NCI-H1436 (cell line): Measurements from ENCODE around the gene DAPK1.

Source experiments
- DNase-seq: peaks from one replicate; lab custom pipeline; 2025; lab: John Stamatoyannopoulos, UW

Gene DAPK1

DNA sequence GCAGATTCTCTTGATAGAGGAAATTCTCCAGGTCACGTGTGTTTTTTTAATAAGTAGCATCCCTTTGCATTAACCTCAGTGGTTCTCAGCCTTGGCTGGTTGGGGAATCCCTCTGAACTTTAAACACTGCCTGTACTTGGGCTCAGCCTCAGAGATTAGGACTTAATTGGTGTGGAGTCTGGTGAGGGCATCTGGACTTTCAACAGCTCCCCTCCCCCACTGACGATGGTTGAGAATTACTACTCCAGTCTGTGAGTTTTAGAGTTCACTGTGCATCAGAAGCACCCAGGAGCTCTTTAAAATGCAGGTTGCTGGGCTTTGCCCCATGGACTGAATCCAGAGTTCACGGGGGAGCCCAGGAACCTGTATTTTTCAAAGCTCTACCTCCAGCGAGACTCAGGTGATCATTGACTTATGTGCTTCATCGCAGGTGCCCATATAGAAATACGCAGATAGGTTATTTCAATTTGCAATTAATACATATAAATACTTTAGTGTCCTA, 71.4 kb downstream of the DAPK1 start:
- no peak for DNase-seq

DNA sequence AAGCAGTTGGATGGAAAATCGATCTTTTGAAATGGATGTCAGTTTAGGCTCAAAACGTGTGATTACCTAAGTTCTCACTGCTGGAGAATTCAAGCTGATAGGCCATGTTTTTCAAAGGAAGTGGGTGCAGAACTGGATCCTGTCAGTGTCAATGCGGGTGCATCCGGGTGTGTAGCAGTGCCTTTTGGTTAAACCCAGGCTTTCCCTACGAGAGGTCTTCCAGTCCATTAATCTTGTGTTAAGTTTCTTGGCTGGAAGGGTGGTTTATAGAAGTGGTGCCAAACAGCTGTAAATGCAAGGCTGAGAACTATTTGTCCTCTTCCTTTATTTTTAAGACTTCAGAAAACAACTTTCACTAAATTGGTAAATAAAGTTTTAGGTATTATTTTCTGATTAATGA, 71.9 kb downstream of the DAPK1 start:
- DNase-seq: no peak

DNA sequence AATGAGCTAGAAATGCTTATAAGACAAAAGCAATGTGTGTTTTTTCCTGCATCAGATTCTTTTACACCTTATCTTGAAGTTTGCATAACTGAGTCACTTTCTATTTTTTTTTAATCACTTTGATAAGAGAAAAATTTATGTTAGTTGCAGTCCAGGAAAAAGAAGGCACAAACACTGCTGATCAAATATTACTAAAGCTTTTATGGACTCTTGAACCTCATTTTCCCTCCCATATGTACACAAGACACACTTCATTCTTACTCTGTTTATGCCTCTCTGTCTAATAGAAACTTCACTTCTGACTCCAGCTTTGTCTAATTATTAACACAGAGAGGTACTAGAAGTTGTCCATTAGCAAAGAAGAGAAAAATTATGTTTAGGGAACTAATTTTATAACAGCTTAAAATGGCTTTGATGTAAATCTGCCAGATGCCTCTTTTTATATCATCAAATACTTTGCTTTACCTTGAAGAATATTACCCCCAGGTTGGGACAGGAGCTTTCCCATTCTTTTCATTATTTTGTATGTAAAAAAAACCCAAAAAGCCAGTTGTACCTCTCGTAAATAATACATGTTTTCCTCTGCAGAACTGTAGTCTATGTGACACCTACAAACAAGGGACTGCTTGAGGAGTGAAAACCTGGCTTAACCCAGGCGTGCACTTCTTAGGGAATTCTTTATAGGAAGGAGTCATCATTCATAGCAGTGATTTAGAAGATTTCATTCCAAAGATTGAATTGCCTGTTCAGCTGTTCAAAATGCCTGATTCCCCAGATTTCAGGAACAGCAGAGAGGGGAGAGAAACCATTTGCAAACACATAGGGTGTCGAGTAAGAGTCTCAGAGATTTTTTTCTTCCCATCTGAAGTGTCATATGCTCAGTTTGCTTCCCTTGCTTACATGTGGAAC, 72.6 kb downstream of the DAPK1 start:
- no peak for DNase-seq

DNA sequence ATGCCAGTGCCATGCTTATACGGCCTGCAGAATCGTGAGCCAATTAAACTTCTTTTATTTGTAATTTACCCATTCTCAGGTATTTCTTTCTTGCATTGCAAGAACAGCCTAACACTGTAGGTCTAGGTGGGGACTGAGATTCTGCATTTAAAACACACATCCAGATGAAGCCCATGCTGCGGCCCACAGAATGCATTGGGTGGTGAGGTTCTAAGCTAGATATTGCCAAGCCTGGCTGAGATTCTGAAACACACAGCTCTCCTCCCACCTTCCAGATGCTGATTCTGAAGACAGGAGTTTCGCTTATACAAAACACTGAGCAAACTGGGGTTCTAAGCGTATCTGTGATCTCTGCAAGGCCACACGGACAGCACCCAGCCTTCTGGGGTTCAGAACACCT, 75.1 kb downstream of the DAPK1 start:
- DNase-seq: no peak

DNA sequence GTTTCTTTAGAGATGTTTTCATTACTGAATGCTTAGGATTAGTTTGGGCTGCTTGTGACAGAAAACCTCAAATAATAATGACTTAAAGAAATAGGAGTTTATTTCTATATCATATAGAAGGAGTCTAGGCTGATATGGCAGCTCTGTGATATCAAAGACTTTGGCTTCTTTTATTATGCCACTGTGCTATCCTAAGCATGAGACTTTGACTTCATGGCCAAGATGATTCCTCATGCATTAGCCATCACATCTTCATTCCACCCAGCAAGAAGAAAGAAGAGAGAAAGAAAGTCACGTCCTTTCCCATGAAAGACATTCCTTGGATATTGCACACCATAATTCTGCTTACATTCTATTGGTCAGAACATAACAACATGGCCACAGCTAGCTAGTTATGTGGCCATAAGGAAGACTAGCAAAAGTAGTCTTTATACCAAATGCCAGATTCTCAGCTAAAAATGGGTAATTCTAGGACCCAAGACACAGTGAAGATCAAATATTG, 76.2 kb downstream of the DAPK1 start:
- DNase-seq: no peak

DNA sequence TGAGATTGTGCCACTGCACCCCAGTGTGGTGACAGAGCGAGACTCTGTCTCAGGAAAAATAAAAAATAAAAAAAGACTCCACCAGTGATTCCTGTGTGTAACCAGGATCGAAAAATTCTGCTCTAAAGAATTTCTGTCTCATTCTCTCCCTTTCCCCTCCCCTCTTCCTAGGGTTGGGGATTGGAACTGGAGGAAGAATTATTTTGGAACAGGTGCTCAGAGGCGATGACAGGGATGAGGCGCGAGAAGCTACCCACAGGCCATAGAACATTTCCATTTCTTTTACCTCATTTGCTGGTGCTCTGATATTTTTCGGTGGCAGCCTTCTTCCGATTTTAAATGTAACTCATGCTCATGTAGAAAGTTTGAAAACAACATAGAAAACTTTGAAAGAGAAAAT, 80.1 kb downstream of the DAPK1 start:
- DNase-seq: no peak

DNA sequence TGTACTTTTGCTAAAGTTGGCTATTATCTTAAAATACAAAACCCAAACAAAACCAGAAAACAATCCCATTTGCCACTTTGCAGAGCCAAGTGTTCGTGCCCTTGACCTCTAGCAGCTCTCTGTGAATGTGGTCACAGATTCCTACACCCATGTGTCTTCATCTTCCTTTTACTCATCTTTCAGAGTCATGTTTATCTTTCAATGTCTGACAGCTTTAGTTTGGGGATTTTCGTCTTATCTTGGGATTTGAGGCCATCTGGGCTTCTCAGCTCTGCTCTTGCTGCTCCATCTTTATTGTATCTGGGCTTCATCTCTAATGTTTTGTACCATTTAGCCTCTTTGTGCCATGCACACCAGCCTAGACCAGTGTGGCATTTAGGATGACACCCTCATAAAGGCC, 81.0 kb downstream of the DAPK1 start:
- DNase-seq: no peak

DNA sequence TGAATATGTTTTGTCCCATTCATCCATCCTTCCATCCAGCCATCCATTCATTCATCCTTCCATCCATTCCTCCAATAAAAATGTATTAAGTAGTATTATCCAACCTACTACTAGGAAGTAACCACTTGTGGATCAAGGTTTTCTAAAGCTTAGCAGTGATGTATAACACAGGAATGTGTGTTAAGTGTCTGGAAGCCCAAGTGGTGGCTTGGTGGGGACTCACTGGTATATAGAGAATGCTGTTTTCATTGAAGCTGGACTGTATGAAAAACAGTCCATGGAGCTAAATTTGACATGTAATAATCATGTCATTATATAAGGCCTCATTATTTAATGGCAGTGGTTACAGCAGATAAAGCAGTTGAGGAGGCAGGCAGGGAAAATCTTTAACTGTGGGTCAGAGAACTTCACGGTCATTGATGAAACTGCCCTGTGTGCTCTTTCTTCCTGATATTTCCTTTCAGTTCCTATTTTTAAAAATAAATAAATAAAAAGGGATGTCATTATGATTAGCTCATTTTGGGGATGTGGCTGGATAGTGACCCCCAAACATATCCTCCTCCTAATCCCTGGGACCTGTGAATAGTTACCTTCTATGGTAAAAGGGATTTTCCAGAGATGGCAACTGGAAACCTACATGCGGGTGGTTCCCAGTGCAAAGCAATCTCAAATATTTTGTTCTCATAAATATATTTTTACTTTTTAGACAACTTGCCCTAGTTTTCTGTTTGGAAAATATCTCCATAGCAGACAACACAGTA, 82.3 kb downstream of the DAPK1 start:
- no peak for DNase-seq

DNA sequence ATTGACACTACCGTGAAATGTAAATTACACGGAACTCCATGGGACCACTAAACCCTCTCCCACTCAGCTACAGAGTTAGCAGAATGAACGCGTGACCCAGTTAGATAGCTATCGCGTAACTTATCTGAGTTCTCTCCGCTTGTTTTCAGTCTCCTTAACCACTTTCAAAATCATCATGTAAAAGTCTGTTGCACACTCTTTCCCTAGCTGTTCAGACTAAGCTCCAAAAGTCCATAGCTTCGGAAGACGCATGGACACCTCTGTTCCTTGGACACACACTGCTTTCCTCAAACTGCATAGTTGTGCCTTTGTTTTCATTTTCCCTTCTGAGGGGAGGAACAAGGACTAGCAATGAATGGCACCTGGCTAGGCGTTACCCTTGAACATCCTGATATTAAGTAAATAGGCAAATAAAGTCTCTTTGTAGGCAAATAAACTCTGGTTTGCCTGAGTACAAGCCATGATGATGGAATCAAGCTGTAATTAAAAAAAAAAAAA, 83.3 kb downstream of the DAPK1 start:
- no peak for DNase-seq

DNA sequence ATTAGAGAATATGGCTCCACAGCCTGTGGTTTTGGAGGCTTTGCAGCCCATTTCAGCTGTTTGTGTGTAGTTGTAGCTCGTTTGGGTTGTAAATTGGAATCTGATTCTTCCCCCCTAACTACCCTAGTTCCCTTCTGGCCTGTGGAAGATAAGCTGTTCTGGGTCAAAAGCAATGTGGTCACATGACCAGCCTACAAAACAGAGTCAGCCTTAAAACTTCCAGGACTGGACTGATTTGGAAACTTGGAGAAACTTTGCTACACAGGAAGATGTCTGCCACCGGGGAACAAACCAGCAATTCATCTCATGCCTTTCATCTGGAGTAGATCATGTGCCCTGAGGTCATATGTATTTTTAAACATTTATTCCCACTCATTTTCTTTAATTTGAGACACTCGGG, 83.8 kb downstream of the DAPK1 start:
- no peak for DNase-seq

DNA sequence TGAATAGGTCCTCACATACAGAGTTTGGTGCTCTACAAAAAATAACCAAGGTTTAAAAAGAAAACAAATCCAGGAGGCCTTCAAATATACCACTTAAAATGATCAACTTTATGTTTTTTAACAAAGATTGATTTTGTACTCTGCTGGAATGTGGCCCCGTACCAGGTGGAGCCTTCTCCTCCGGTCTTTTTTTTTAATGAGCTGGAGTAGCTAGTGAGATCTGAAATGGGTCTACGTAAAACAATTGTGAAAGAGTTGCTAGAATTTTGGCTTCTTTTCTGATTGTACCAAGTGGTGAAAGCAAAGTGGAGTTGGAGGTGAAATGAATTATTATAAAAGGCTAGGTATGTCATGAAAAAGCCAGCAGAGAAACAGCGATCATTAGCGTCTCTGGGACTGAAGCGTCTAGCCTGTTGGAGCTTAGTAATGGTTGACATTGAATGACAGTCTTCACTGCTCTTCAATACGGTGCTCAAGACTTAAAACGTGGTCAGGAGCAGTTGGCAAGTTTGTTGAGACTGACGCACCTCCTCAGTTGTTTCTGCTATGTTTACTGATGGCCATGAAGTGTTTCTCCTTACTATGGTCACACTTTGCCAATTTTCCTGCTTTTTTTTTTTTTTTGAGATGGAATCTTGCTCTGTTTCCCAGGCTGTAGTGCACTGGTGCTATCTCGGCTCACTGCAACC, 84.4 kb downstream of the DAPK1 start:
- DNase-seq: no peak

DNA sequence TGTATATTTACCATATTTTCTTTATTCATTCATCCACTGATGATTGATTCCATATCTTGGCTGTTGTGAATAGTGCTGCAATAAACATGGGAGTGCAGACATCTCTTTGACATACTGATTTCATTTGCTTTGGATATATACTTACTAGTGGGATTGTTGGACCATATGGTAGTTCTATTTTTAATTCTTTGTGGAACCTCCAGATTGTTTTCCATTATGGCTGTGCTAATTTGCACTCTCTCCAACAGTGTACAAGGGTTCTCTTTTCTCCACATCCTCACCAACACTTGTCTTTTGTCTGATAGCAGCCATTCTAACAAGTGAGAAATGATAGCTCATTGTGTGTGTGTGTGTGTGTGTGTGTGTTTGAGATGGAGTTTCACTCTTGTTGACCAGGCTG, 86.7 kb downstream of the DAPK1 start:
- DNase-seq: no peak

DNA sequence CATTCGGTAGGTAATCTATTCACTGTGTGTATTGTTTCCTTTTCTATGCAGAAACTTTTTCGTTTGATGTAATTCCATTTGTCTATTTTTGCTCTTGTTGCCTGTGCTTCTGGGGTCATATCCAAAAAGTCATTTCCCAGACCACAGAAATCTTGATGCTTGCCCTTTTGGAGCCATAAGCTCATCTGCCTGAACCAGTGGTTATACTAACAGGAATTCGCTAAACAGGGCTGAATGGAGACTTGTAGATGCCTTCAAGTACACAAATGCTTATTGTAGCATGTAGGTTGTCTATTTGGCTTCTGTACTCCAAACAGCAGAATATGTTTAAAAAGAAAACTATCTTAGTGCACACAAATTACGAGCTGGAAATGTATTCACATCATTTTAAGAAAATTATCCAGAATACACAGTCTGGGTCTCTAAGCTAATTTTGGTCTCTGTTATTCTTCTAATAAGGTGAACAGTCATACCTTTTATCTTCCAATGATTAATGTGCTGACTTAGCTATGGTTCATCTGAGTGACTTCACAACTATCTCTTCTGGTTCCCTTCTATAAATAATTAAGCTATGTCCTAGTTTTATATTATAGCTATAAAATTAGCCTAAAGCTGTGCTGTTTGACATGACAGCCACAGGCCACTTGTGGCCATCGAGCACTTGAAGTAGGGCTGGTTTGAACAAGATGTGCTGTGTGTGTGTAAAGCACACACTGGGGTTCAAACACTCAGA, 87.6 kb downstream of the DAPK1 start:
- DNase-seq: no peak

DNA sequence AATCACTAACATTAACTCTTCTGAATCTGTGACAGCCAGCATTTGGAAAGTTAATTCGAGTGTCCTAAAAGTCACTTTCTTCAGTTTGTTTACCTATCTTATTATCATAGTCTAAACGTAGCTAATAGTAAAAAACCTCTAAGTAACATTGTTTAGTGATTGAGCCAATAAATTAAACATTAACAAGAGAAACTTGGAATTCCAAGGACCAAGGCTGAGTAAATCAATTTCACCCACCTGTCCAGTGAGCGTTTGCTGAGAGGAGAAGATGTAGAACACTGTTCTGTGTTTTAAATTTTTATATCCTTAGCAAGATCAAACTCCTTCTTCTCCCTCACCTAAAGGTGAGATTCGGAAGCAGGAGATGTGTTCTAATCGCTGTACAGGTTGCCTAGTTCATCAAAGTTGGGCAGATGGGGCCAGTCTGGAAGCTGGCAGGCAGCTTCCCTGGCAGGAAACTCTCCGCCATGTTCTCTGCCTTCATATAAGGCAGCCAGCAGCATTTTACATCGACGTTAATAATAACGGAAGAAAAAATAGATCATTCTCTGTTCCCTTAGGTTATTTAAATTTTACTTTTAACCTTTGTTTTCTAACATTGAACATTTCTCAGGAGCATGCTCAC, 89.2 kb downstream of the DAPK1 start:
- no peak for DNase-seq

DNA sequence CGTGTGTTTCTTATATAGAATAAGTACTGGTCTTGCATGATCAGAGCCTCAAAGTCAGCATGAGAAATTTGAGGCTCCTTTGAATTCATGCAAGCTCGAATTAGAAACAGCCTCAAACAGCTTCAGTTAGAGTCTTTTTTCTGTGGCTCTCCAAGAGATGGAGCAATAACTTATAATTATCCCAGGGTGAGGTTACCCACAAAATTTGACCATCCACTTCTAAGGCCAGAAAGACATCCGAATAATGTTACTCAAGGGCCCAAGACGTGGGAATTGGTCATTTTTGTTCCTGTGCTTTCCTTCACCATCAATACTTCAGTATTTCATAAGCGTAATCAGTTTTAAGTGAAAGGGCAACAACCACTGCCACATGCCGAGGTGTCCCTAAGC, 89.7 kb downstream of the DAPK1 start:
- DNase-seq: no peak

DNA sequence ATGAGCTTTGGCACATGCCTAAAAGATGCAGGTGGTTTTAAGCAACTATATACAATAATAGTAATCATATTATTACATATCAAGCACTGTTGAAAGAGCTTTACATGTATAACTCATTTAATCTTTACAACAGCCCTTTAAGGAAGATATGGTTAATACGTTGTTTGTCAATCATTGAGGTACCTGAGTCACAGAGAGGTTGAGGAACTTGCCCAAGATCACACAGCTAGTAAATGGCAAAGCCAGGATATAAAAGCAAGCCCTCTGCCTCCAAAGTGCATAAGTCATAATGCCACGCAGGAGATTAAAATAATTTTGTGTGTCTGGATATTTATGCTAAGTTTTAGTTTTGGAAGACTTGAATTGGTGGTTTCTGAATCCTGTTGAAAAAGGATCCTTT, 90.2 kb downstream of the DAPK1 start:
- DNase-seq: no peak

DNA sequence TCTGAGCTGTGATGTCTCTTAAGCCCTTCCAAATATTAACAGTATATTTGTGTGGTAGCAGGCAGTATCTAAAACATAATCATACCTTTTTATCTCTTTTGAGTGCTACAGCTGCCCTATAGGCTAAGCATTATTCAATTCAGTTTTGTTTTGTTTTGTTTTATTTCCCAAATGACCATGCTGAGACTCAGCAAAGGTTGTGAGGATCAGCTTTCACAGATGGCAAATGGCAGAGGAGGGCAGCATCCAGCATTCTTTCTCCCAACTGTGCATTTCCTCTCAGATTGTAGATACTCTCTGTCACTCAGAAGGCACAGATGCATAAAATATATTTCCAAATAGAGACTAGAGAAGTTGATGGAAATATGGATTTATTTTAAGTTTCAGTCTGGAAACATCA, 90.7 kb downstream of the DAPK1 start:
- no peak for DNase-seq

DNA sequence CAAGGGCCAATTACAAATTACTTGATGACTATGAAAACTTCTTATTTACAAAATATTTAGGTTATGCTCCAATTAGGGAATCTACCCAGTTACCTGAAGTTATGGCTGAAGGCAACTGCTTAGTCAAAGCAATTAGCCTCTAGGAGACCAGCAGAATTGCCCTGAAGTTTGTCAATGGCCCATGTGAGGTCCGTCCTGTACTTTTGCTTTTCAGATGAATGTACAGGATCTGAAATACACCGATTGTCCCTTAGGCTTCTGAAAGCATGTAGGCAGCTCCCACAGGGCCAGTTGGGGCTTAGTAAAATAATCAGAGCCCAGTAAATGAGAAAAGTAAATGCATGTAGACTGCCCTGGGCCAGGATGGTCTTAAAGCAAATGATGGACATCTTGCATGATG, 93.3 kb downstream of the DAPK1 start:
- no peak for DNase-seq

DNA sequence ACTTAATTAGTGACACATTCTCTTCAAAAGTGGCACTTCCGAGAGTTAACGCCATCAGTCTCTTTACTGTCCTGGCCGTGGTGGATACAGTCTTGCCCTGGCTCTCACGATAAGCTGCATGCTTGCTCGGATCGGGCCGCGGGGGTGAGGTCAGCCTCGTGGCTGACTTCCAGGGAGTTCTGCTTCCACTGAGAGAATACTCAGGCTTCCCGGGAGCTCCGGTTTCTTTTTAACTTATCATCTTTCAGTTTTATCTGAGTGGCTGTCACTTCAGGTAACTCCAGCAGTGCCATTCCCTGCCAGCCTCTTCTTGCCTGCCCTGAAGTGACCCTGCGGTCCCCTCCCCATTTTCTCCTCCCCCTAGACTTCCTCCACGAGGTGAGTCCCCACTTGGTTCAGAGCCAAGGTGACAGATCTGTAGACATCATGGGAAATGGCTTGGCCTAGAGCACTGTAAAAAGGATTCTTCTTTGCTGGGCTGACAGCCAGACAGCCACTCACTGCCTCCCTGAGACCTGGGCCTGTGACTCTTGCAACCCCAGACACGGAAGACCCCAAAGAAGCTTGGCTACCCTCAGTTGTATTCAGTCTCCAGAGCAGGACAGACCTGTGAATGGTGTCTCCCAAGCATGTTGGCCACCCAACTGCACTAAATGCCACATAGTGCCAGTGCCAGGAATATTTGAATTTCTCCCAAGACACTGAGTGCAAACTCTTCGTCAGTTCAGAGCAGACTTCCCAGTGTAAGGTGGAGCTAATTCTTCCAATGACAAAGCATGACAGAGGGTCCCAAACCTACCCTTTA, 95.1 kb downstream of the DAPK1 start:
- no peak for DNase-seq

DNA sequence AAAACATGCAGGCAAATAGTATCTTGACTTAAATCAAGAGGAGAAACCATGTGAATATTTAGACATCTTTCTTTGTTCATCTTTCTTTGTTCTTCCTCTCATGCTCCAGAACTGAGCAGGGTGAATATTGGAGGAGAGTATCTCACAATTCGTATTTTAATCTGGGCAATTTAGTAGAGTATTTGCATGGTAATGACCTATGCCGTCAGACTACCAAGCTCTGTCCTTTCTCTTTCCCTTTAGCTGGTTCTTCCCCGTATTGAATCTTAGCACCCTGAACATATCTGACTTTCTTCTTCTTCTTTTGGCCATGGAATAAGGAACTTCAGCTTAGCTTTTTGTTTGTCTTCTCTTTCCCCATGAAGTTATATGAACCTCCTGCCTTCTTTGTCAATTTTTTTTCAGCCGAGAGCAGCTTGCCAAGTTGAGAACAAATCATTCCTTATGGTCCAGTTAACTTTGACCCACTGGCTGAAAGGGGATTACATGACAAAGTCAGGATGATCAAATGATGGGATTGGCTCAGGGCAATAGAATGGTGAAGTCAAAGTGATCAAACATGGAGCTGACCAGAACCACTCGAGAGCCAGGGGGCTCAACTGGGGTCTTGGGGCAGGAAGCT, 95.8 kb downstream of the DAPK1 start:
- no peak for DNase-seq
